ENCODE results near the gene GNAI1. TPM values are rescaled to one million over a fixed set of nuclear protein-coding genes. Genes with fewer than 3 reads are reported as not detected.
"Not testable (repeated sequence)": the region's sequence is repeated elsewhere in the genome, so short reads cannot be mapped to it uniquely, and the experiment has no call there.

Gene GNAI1
- polyA plus RNA-seq, 5 donors = 108 to 163 (median 137) TPM

DNA sequence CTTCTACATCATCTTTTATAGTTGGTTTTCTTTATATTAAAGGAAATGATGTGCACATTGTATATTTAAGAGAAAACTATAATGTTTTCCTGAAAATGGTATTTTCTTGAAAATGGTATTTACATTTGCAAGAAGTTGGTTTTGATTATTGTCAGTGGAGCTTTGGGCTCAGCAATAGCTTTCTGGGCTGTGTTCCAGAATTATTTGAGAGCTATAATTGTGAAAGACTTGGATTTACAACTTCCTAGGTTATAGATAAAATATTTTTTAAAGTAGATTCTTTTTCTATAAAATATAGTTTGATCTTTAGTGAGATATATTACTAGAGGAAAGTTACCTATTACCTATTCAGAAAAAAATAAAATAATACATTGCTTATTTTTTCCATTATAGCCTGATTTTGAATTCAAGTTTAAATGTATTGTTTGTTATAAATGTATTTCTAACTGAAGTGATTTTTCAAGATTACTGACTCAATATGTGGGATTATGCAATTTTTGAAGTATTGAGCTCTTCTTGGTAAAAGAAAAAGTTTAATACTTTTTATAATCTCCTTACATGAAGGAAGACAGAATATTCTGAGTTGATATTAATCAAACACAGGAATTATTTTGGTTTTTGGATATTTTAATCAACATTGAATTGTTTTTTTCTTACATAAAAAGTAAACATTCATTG lies 20.2 kb downstream of the GNAI1 start:
- DNase-seq = peak in 1 of 2 donors; percentile 42

DNA sequence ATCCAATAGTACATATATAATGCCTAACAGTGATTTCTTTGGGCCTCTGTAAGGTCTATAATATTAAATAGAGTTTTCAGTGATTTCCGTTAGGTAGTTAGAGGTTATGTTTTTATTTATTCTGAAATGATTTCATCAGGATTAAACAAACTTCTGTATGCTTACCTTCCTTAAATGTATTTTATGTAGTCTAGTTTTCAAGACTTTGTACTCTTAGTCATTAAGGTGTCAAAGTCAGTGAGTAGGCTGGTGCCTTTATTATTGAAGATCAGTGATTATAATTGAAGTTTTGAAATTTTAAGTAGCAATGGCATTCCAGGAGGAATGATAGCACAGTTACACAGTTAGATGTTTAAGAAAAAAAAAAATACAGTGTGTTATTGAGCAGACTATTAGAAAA lies 20.7 kb downstream of the GNAI1 start:
- no peak for DNase-seq

DNA sequence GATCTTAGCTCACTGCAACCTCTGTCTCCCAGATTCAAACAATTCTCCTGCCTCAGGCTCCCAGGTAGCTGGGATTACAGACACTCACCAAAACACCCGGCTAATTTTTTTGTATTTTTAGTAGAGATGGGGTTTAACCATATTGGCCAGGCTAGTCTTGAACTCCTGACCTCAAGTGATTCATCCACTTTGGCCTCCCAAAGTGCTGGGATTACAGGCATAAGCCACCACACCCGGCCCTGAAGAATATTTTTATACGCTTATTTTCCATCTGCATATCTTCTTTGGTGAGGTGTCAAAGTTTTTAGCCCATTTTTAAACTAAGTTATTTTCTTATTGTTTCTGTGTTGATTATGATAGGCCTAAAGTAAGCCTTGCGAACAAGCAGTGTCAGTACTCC lies 23.1 kb downstream of the GNAI1 start:
- DNase-seq = not testable (repeated sequence)

DNA sequence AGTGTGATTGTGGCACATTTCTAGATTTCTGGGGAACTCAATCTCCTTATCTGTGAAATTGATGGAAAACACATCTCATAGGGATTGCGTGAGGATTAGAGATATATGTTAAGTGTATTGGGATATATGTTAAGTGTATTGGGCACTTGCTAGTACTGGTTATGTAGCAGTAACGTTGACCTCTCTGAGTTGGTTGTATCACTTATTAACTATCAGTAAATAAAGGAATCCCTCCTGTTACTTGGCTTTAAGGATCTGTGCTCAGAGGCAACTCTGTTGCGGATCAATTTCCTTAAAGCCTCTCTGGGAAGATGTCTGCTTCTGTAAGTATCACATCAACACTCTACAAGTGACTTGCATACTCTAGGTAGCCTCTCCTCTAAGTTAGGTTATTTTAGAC lies 25.2 kb downstream of the GNAI1 start:
- DNase-seq = no peak

DNA sequence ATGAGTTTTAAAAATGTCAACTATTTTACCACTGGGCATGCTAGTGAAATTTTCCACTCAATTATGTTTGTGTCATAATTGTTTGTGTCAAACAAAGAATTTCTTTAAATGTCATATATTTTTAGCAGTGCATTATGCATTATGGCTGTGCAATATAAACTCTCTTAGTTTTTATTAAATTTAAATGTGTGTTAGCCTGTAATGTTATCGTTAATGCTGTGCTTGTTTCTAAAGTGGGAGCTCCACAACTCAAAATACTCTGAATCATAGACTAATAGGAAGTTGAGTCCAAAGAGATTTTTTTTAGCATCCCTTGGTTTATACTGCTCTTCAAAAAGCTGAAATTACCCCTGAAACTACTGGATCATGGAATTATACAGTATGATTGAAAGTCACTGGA lies 26.8 kb downstream of the GNAI1 start:
- DNase-seq = peak; percentile 33 to 41

DNA sequence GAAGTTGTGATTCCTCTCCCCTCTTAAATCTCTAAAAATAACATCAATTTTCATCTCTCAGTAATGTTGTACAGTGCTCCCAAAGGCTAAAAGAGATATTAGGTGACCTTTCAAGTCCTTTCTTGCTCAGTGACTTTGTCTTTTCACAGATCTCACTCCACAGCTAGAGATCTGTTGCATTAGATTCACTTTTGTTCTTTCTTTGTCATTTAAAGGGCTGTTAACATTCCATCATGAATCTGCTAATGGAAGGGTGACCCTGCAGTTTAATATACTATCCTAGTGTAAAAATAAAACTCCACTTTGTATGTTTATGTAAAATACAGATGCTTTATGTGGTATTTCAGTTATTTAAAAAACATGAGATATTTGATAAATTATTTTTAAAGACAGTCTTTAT lies 30.5 kb downstream of the GNAI1 start:
- no peak for DNase-seq

DNA sequence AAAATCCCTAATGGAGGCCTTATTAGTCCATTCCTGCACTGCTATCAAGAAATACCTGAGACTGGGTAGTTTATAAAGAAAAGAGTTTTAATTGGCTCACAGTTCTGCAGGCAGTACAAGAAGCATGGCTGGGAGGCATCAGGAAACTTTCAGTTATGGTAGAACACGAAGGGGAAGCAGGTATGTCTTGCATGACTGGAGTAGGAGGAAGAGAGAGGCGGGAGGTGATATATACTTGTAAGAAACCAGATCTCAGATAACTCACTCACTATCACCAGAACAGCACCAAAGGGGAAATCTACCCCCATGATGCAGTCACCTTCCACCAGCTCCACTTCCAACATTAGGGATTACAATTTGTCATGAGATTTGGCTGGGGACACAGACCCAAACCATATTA lies 35.8 kb downstream of the GNAI1 start:
- DNase-seq = no peak

DNA sequence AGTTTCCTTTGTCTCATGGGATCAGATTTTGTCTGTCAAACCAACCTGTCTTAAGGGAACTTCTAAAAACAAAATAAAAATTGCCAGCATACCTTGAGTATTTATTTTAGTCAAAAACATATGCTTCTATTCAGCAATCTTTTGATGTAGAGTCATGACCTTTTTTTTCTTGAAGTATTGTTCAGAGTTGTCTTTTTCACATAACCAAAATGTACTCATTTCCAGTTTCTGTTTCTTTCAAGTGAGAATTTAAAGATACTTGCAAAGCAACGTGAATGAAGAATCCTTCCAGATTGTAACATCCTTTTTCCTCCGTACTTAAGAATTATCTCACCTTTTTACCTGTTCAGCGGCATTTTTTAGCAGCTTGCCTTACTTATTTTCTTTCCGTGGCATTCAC lies 37.8 kb downstream of the GNAI1 start:
- no peak for DNase-seq

DNA sequence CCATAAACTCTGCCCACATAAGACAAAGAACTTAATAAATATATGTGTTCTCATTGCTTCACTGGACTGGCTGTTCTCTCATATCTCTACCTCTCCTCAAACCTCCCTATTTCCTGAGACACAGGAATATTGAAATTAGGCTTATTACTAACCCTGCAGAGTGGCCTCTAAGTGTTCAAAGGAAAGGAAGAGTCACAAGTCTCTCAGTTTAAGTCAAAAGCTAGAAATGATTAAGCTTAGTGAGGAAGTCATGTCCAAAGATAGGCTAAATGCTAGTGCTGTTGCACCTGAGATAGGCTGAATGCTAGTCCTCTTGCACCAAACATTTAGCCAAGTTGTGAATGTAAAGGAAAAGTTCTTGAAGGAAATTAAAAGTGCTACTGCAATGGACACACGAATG lies 41.1 kb downstream of the GNAI1 start:
- DNase-seq = no peak

DNA sequence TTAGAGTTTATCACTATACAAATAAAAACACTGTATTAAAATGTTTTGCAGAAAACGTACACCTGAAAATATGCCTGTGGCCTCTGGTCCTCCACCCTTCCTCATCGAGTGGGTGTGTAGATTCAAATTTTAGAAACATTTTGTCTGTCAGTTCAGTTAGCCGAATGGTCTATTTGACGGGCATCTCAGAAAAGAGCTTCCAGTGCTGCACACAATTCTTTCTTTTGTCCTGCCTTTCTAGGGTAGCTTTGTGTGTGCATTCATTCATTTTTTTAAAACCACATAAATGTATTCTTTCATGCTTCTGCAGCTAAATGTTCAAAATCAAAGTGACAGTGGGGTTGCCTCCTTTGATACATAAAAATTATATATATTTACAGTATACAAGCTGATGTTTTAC lies 46.8 kb downstream of the GNAI1 start:
- DNase-seq = no peak

DNA sequence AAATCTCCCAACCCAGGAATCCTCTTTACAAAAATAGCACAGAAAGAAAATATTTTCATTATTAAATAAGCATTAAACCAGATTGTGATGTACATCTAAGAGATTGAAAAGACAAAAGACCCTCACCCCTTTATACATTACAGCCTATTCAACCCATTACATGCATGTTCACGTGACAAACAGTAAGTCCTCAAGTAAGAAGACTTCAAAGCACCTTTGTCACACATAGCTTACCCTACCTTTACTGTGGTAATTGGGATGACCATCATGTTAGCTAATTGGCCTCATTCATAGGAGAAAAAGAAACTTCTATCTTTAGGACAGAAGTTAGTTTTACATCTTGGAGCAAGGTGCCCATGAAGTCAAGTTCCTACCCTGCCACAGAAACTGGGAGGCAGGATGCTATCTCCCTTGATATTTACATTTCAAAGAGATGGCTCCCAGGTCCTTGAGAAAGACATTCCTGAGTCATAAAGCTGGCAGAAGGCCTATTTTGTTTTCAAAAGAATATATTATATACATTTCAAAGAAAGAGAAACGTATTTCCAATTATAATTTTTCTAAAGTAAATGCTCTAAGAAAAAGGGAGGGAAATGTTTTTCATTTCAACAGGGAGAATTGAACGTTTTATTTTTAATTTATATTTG lies 48.1 kb downstream of the GNAI1 start:
- DNase-seq = no peak

DNA sequence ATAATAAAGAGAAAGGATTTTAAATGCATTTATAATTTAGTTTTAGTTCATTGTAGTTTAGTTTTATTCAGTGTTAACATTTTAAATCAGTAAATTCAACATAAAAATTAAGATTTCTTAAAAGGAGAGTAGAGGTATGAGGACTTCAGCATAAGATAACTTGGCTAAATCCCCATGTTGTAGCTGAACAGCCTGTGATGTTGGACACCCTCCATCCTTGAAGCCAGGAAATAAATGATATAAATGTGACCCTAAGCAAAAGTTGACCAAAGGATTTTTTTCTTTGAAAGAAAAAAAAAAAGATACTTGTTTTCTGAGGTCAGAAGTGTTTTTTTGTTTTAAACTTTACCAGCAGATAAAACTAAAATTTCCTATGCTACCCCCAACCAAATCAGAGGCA lies 48.7 kb downstream of the GNAI1 start:
- no peak for DNase-seq

DNA sequence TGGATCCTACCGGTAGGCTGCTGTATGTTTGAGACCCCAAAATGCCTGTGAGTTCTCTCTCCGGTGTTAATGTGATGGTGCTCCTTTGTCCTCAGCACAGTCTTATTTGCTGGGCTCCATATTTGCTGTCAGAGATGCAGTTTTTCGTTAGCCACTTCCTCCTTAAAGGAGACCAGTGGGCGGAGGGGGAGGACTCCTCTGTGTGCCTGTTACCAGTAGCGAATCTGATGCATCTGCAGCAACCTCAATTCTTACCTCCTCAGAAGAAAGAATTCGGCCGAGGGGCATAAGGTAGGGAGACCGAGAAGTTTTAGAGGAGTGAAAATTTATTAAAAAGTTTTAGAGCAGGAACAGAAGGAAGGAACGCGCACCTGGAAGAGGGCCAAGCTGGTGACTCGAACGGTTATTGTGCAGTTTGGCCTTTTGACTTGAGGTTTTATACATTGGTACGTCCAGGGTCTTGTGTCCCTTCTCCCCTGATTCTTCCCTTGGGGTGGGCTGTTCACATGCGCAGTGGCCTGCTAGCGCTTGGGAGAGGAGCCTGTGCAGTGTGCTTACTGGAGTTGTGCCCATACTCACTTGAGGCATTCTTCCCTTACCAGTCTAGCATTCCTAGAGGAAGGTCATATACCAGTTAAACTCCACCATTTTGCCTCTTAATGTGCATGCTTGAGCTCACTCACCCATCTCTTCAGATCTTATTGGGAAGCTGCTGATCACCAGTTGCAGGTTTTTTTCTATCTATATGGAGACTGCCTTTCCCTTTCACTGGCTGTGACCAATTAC lies 49.5 kb downstream of the GNAI1 start:
- no peak for DNase-seq

DNA sequence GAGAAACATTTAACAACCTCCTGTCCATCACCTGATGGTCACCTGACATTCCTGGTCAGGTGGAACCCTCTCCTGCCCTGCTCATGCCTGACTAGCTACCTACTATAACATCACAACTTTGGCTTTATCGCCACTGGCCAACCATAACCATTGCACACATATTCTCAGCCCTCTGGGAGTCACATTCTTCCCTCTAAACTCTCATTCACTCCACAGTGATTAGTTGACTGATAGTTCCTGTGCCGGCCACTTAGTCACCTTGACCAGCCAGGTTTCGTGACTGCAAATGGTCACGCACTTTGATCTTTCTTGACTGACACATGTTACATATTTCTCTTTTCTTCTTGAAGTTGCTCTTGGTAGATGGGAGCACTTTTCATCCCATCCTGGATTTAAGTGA lies 50.1 kb downstream of the GNAI1 start:
- DNase-seq = no peak

DNA sequence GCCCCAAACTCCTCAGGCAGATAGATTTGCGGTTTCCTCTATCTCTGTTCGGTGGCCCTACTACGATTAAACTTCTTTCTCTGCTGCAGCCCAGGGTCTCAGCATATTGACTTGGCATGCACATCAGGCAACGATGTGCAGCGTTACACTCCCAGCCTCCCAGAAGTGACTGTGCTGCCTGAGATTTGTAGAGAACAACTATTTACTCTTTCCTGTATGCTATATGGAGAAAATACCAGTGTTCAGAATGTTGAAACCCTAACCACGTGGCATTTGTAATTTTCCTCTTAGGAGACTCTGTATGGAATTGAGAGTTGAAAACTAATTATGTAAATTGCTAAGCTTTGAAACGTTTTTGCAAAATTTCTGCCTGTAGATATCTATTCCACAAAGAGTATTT lies 50.9 kb downstream of the GNAI1 start:
- DNase-seq = no peak

DNA sequence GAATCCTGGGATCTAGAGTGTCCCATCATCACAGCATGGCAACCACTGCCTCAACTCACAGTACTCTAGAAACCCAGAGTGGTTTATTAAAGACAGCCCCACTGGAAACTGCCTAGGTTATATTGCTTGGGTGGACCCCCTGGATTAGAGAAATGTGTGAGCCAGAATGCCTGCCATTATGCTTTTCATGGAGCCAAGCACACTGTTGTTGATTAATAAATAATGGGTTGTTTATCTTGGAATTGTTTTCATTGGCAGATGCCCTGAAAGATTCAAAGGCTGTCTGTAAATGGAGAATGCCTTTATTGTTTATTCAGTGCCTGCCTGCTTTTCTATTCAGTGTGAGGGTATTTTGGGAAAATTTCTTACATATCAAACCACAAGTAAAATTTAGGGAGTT lies 52.1 kb downstream of the GNAI1 start:
- peak in 1 of 2 donors; percentile 48 for DNase-seq

DNA sequence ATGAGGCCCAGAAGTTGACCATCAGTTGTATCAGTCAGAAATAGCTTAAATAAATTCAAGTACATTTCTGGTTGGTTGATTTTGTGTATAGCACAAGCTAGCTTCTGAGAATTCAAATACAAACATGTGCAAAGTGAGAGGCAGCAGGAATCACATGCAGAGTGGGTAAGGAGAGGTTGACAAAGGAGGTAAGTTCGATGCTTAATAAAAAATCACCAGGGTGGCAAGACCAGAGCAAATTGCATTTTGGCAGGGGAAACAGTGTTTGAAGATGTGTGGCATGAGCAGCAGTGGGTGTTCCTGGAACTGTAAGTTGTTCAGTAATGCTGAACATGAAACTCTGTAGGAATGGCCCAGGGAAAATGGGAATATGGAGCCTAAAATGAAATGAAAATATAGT lies 52.6 kb downstream of the GNAI1 start:
- no peak for DNase-seq

DNA sequence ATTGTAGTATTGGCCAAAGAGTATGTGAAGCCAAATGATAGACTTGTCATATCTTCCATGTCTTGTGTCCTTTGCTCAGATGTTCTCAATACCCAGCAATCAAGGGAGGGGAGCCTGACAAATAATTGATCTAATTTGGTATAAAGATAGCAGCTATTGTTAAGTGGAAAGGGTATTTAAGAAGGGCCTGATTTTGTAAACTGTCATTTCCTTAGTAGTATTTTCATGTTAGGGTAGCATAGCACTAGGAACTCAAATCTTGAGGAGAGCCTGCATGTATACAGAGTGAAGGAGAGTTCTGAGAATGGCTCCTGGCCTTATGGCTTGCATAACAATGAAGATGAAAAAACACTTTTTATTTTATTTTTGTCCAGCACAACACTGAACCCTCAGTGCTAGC lies 53.1 kb downstream of the GNAI1 start:
- no peak for DNase-seq

DNA sequence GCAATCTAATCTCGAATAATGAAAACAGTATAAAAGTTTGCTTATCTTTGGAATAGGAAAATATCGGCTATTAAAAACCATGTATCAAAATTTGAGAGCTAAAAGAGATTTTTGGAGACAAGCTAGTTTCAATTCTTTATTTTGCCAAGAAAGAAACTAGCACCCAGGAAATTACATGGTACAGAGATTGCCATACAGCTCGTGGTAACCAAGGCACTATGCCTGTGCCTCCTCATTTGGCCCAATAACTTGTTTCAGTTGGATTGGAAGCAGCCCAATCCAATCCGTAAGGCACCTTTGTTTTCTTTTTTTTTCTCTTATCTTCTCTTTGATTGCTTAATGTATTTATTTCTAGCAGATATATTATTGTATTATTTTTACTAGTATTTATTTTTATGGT lies 55.0 kb downstream of the GNAI1 start:
- no peak for DNase-seq

DNA sequence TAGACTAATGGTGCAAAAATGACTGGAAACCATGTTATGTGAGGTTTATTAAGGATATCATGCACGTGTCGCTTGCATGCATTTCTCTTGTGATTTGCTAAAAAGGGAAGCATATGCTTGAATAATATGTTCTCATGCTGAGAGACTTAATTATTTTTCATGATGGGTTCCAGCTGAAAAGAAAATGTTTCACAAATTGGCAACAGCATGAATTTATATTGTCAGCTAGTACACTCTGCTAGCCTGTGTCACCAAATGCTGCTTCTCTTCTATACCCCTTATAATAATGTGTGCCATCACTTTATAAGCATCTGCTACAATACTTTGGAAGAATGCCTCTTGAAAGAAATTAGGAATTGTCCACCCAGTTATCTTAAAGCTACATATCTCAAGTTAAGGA lies 63.0 kb downstream of the GNAI1 start:
- DNase-seq = peak in 1 of 2 donors; percentile 32

DNA sequence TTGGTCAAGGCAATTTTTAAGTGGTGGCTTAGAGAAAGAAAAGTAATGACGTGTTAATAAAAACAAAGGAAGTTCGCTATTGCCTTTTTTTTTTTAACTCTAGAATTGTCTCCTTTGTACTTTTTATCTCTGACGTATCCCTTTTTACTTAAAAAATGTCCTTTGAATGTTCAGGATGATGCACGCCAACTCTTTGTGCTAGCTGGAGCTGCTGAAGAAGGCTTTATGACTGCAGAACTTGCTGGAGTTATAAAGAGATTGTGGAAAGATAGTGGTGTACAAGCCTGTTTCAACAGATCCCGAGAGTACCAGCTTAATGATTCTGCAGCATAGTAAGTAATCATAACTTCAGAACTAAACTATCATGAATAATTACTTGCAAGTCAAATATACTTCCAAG lies 64.4 kb downstream of the GNAI1 start:
- DNase-seq = no peak

DNA sequence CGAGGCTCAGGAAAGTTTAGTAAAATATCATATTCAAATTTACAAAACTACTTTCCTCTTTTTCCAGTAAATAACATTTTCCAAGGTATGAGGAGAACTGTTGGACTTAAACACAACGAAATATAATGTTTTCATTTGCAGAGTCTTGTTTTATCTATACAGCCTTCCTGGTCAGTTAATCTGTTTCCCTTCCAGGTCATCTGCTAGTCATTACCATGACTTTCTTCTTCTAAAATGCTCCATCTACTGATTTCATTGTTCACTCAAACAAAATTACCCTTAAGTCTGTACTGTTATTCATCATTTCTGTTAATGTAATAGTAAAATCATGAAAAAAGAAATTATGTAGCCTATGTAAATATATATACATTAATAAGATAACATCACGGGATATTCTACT lies 69.8 kb downstream of the GNAI1 start:
- DNase-seq = no peak

DNA sequence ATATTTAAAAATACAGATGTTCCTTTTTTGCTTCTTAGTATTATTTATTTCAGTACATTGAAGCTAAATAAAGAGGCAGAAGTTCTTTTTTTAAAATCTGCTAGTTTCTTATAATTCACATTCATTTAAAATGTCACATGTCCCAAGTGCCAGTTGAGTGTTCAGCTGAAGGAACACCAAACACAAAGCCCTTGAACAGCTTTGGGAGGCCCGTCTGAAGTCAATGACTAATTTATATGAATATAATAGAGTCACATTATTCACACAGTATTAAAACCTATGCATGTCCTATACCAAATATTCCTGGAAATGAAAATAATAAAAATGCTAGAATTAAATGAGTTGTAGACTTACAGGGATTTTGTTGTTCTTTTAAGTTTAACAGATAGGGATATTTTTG lies 70.3 kb downstream of the GNAI1 start:
- DNase-seq = no peak
